COR-L47 (cell line): ENCODE measurements around the gene INSC.

Experiments used
- DNase-seq: peaks from one replicate; lab custom pipeline; 2025; lab: John Stamatoyannopoulos, UW

The INSC gene

GRCh38 chr11:15148169-15148568 lies 33.4 kb downstream of the INSC start:
- DNase-seq: no peak

- DNase-seq: no peak
These were observed 34.3 kb downstream of the INSC start for GRCh38 chr11:15149050-15149449.

GRCh38 chr11:15150507-15150906 lies 35.8 kb downstream of the INSC start:
- no peak for DNase-seq

GRCh38 chr11:15153231-15153630 lies 38.5 kb downstream of the INSC start:
- no peak for DNase-seq

GRCh38 chr11:15157181-15157580 lies 42.5 kb downstream of the INSC start:
- no peak for DNase-seq

GRCh38 chr11:15157606-15158137 lies 42.9 kb downstream of the INSC start:
- DNase-seq: no peak

GRCh38 chr11:15158351-15159015 lies 43.8 kb downstream of the INSC start:
- DNase-seq: no peak

GRCh38 chr11:15159085-15159484 lies 44.4 kb downstream of the INSC start:
- no peak for DNase-seq

GRCh38 chr11:15161790-15162189 lies 47.1 kb downstream of the INSC start:
- no peak for DNase-seq

GRCh38 chr11:15163136-15163535 lies 48.4 kb downstream of the INSC start:
- DNase-seq: no peak

- no peak for DNase-seq
These were observed 51.5 kb downstream of the INSC start for GRCh38 chr11:15166204-15166603.

- DNase-seq: no peak
These were observed 55.3 kb downstream of the INSC start for GRCh38 chr11:15169815-15170551.

- no peak for DNase-seq
These were observed 56.0 kb downstream of the INSC start for GRCh38 chr11:15170698-15171097.

GRCh38 chr11:15171956-15172355 lies 57.2 kb downstream of the INSC start:
- no peak for DNase-seq

- no peak for DNase-seq
These were observed 61.1 kb downstream of the INSC start for GRCh38 chr11:15175831-15176230.

GRCh38 chr11:15176646-15177163 lies 62.0 kb downstream of the INSC start:
- DNase-seq: no peak

GRCh38 chr11:15177491-15177890 lies 62.8 kb downstream of the INSC start:
- DNase-seq: no peak

- DNase-seq: no peak
These were observed 63.5 kb downstream of the INSC start for GRCh38 chr11:15178214-15178613.

- no peak for DNase-seq
These were observed 64.4 kb downstream of the INSC start for GRCh38 chr11:15179167-15179566.

- no peak for DNase-seq
These were observed 65.6 kb downstream of the INSC start for GRCh38 chr11:15180212-15180792.

GRCh38 chr11:15182372-15182771 lies 67.6 kb downstream of the INSC start:
- DNase-seq: no peak

GRCh38 chr11:15185021-15185420 lies 70.3 kb downstream of the INSC start:
- no peak for DNase-seq

- DNase-seq: no peak
These were observed 71.4 kb downstream of the INSC start for GRCh38 chr11:15186146-15186545.
